H1 (cell line): Measurements from ENCODE around the gene COCH. TPM values are rescaled to one million over a fixed set of nuclear protein-coding genes. Genes with fewer than 3 reads are reported as not detected.

Source experiments
- CTCF ChIA-PET: fragments of 300-600 bp; sonication (Branson Sonifier 250); formaldehyde crosslinking; loops from one replicate; lab custom pipeline; 2021; ENCODE audit not compliant: partially characterized antibody; lab: Charles Lee
- POLR2A ChIA-PET: fragments of 300-600 bp; sonication (Branson Sonifier 250); formaldehyde crosslinking; loops from one replicate; lab custom pipeline; 2021; ENCODE audit warnings: inconsistent platforms; ENCODE audit not compliant: partially characterized antibody; lab: Charles Lee
- DNase-seq, 2 experiments: peaks; one replicate each; pipeline versions ENCODE4 v3.0.0 to v3.0.0-alpha.2; 2010 to 2022; ENCODE audit warnings: low spot score in 2 of 2, low read depth in 1 of 2, mixed read lengths in 1 of 2
- FAIRE-seq: peaks from 2 replicates; lab custom pipeline; 2011; peaks lifted over from hg19 to GRCh38; lab: Jason Lieb, UNC
- H2AFZ ChIP-seq: 2 replicates; pipeline ENCODE4 v1.8.1; 2012; ENCODE audit warnings: low read length, inconsistent platforms
- H2AK5ac ChIP-seq: 2 replicates; pipeline ENCODE4 v1.6.1; 2013; ENCODE audit warnings: low read depth, low read length
- H2BK120ac ChIP-seq: replicated peaks from 2 replicates; pipeline ENCODE3; 2013; ENCODE audit warnings: low read depth, low read length, inconsistent platforms
- H2BK12ac ChIP-seq: 2 replicates; pipeline ENCODE4 v1.6.1; 2013; ENCODE audit warnings: low read depth, low read length
- H2BK15ac ChIP-seq: 2 replicates; pipeline ENCODE4 v1.6.1; 2013; ENCODE audit warnings: low read length
- H2BK20ac ChIP-seq: 2 replicates; pipeline ENCODE4 v1.6.1; 2013; ENCODE audit warnings: low read length
- H2BK5ac ChIP-seq: 2 replicates; pipeline ENCODE4 v1.6.1; 2013; ENCODE audit warnings: low read depth, low read length
- H3K14ac ChIP-seq: 2 replicates; pipeline ENCODE4 v1.6.1; 2013; ENCODE audit warnings: inconsistent platforms; ENCODE audit not compliant: insufficient read length
- H3K18ac ChIP-seq: 2 replicates; pipeline ENCODE4 v1.6.1; 2013; ENCODE audit warnings: low read length; ENCODE audit errors: extremely low read depth
- H3K23ac ChIP-seq: 2 replicates; pipeline ENCODE4 v1.6.1; 2013; ENCODE audit warnings: inconsistent platforms; ENCODE audit not compliant: insufficient read length
- H3K23me2 ChIP-seq: 2 replicates; pipeline ENCODE4 v1.6.1; 2013; ENCODE audit warnings: low read depth, low read length
- H3K27ac ChIP-seq: 2 replicates; pipeline ENCODE4 v1.6.1; 2011; ENCODE audit warnings: low read depth, low read length, inconsistent platforms
- H3K27me3 ChIP-seq, 4 experiments: replicated peaks in 1 of 4; 1 replicate in 1 of 4; 2 replicates in 3 of 4; pipeline versions ENCODE4 v1.6.1 to v1.8.1; 2011 to 2013; ENCODE audit warnings: low read length in 3 of 4, mild to moderate bottlenecking in 3 of 4, inconsistent platforms in 2 of 4, mixed read lengths in 2 of 4, moderate library complexity in 1 of 4; ENCODE audit not compliant: control insufficient read depth in 3 of 4, insufficient read depth in 3 of 4; ENCODE audit errors: extremely low read depth in 1 of 4
- H3K36me3 ChIP-seq, 4 experiments: 2 replicates each; pipeline versions ENCODE4 v1.6.1 to v1.8.1; 2011 to 2013; ENCODE audit warnings: mild to moderate bottlenecking in 4 of 4, low read length in 3 of 4, moderate library complexity in 2 of 4, control low read depth in 1 of 4, inconsistent platforms in 1 of 4; ENCODE audit not compliant: insufficient read depth in 4 of 4, control insufficient read depth in 2 of 4
- H3K4ac ChIP-seq: replicated peaks from 2 replicates; pipeline ENCODE3; 2013; ENCODE audit warnings: low read length, low read depth, mixed read lengths, inconsistent platforms; ENCODE audit not compliant: insufficient read length
- H3K4me1 ChIP-seq, 4 experiments: replicated peaks in 1 of 4; 1 replicate in 1 of 4; 2 replicates in 3 of 4; pipeline versions ENCODE4 v1.6.1 to v1.8.1; 2011 to 2013; ENCODE audit warnings: low read length in 3 of 4, inconsistent platforms in 2 of 4, mixed read lengths in 1 of 4; ENCODE audit not compliant: insufficient read depth in 4 of 4, control insufficient read depth in 3 of 4
- H3K4me2 ChIP-seq, 2 experiments: 2 replicates each; pipeline versions ENCODE4 v1.6.1 to v1.8.1; 2011 to 2013; ENCODE audit warnings: low read depth in 2 of 2, low read length in 2 of 2, control low read depth in 1 of 2, inconsistent platforms in 1 of 2, mild to moderate bottlenecking in 1 of 2; ENCODE audit not compliant: insufficient read depth in 1 of 2
- H3K4me3 ChIP-seq, 4 experiments: fragments of 200-600, 300-600 bp in 1 of 4; sonication (generic), shearing (Covaris generic), sonication (Bioruptor Twin) in 1 of 4; 2 replicates each; pipeline versions ENCODE4 v1.5.1 to v1.8.1; 2011 to 2016; ENCODE audit warnings: low read length in 4 of 4, low read depth in 3 of 4, control low read depth in 2 of 4, inconsistent platforms in 2 of 4, mild to moderate bottlenecking in 2 of 4, mixed read lengths in 1 of 4, moderate library complexity in 1 of 4; ENCODE audit not compliant: insufficient read depth in 2 of 4; ENCODE audit errors: extremely low read depth in 1 of 4
- H3K56ac ChIP-seq: replicated peaks from 2 replicates; pipeline ENCODE3; 2013; ENCODE audit warnings: low read depth, mild to moderate bottlenecking, mixed read lengths, low read length, inconsistent platforms; ENCODE audit not compliant: insufficient read length
- H3K79me1 ChIP-seq: 2 replicates; pipeline ENCODE4 v1.6.1; 2013; ENCODE audit warnings: low read depth, low read length, control low read depth
- H3K79me2 ChIP-seq, 2 experiments: 2 replicates each; pipeline versions ENCODE4 v1.6.1 to v1.8.1; 2012 to 2013; ENCODE audit warnings: low read length in 2 of 2, mild to moderate bottlenecking in 2 of 2, inconsistent platforms in 1 of 2; ENCODE audit not compliant: insufficient read depth in 2 of 2, control insufficient read depth in 1 of 2
- H3K9ac ChIP-seq, 4 experiments: replicated peaks in 1 of 4; 1 replicate in 1 of 4; 2 replicates in 3 of 4; pipeline versions ENCODE4 v1.6.1 to v1.8.1; 2011 to 2013; ENCODE audit warnings: low read depth in 3 of 4, low read length in 3 of 4, control low read depth in 2 of 4, mild to moderate bottlenecking in 2 of 4, moderate library complexity in 2 of 4, inconsistent platforms in 1 of 4; ENCODE audit errors: extremely low read depth in 1 of 4
- H3K9me3 ChIP-seq, 2 experiments: 2 replicates each; pipeline versions ENCODE4 v1.6.1 to v1.8.1; 2012 to 2013; ENCODE audit warnings: mild to moderate bottlenecking in 2 of 2, moderate library complexity in 2 of 2, control low read depth in 1 of 2, inconsistent platforms in 1 of 2, low read depth in 1 of 2, low read length in 1 of 2, mixed read lengths in 1 of 2; ENCODE audit not compliant: insufficient read depth in 2 of 2
- H4K20me1 ChIP-seq, 2 experiments: replicated peaks in 1 of 2; 2 replicates each; pipeline versions ENCODE3 to v1.8.1; 2011 to 2013; ENCODE audit warnings: inconsistent platforms in 2 of 2, low read length in 2 of 2, mild to moderate bottlenecking in 1 of 2; ENCODE audit not compliant: insufficient read depth in 2 of 2, control insufficient read depth in 1 of 2
- H4K5ac ChIP-seq: 2 replicates; pipeline ENCODE4 v1.6.1; 2013; ENCODE audit warnings: low read length, low read depth, mixed read lengths, inconsistent platforms; ENCODE audit not compliant: insufficient read length
- H4K8ac ChIP-seq: 2 replicates; pipeline ENCODE4 v1.8.0; 2013; ENCODE audit warnings: mild to moderate bottlenecking, moderate library complexity, low read length, inconsistent platforms; ENCODE audit not compliant: insufficient read depth; ENCODE audit errors: extremely low read depth
- H4K91ac ChIP-seq: replicated peaks from 2 replicates; pipeline ENCODE3; 2013; ENCODE audit warnings: low read length, mixed read lengths, inconsistent platforms; ENCODE audit not compliant: insufficient read length
- ASH2L ChIP-seq: fragments of 200-600, 300-600 bp; sonication (generic); IDR thresholded peaks from one replicate; pipeline ENCODE4 v1.7.1; 2017; ENCODE audit warnings: low read length
- CBX5 ChIP-seq: fragments of 300-800, 300-1000 bp; sonication (generic); IDR thresholded peaks from 2 replicates; pipeline ENCODE4 v1.7.1; 2016; ENCODE audit warnings: antibody characterized with exemption, low read length, low read depth
- CEBPB ChIP-seq: IDR thresholded peaks from 2 replicates; pipeline ENCODE4 v1.6.1; 2012; ENCODE audit warnings: low read depth, low read length
- CREB1 ChIP-seq: IDR thresholded peaks from 2 replicates; pipeline ENCODE4 v1.6.1; 2012; ENCODE audit warnings: inconsistent platforms
- EGR1 ChIP-seq: IDR thresholded peaks from 2 replicates; pipeline ENCODE4 v1.6.1; 2011; ENCODE audit warnings: low read depth, low read length, borderline replicate concordance
- FOSL1 ChIP-seq: IDR thresholded peaks from 2 replicates; pipeline ENCODE4 v1.6.1; 2011; ENCODE audit warnings: mild to moderate bottlenecking, low read depth, low read length, moderate library complexity; ENCODE audit not compliant: insufficient read depth
- HDAC2 ChIP-seq, 2 experiments: fragments of 300-600 bp in 1 of 2; sonication (generic) in 1 of 2; IDR thresholded peaks; 2 replicates each; pipeline ENCODE4 v1.6.1; 2011 to 2012; ENCODE audit warnings: low read depth in 2 of 2, low read length in 2 of 2, mild to moderate bottlenecking in 2 of 2, moderate library complexity in 2 of 2, borderline replicate concordance in 1 of 2, inconsistent platforms in 1 of 2
- KDM1A ChIP-seq: fragments of 200-600, 300-600 bp; sonication (generic); IDR thresholded peaks from 2 replicates; pipeline ENCODE4 v1.7.1; 2016; ENCODE audit warnings: mild to moderate bottlenecking, low read length, borderline replicate concordance
- KDM4A ChIP-seq: IDR thresholded peaks from one replicate; pipeline ENCODE4 v1.7.1; 2012; ENCODE audit warnings: low read depth, mild to moderate bottlenecking, moderate library complexity, low read length, inconsistent platforms; ENCODE audit not compliant: severe bottlenecking
- NANOG ChIP-seq: IDR thresholded peaks from 2 replicates; pipeline ENCODE4 v1.6.1; 2011; ENCODE audit warnings: low read length, low read depth, mild to moderate bottlenecking, inconsistent platforms; ENCODE audit not compliant: insufficient read depth, poor library complexity, severe bottlenecking
- POLR2A ChIP-seq, 2 experiments: IDR thresholded peaks; 1 replicate in 1 of 2; 2 replicates in 1 of 2; pipeline ENCODE4 v1.6.1; 2011; ENCODE audit warnings: low read depth in 2 of 2, low read length in 2 of 2, mild to moderate bottlenecking in 2 of 2; ENCODE audit errors: control extremely low read depth in 1 of 2
- POLR2AphosphoS5 ChIP-seq: IDR thresholded peaks from 2 replicates; pipeline ENCODE4 v1.6.1; 2011; ENCODE audit warnings: low read depth, low read length
- RBBP5 ChIP-seq: IDR thresholded peaks from 2 replicates; pipeline ENCODE4 v1.7.1; 2012; ENCODE audit warnings: low read depth, mild to moderate bottlenecking, inconsistent platforms, low read length, moderate library complexity, borderline replicate concordance
- RFX5 ChIP-seq: IDR thresholded peaks from 2 replicates; pipeline ENCODE4 v1.6.1; 2011; ENCODE audit warnings: low read depth, low read length, improper control_type of control experiment, borderline replicate concordance
- polyA plus RNA-seq, 7 experiments: library from polyadenylated mRNA; depleted of rRNA in 3 of 7; stranded (reverse) in 5 of 7; unstranded in 2 of 7; fragments of >200 nt in 5 of 7; fragments of 200-250 nt in 2 of 7; gene quantifications; 1 replicate in 5 of 7; 2 replicates in 1 of 7; 4 replicates in 1 of 7; pipeline versions ENCODE4 v1.2.1 to v1.2.3, GENCODE V29; 2011 to 2013; ENCODE audit warnings: missing spikeins in 2 of 7, mixed read lengths in 2 of 7
- total RNA-seq: library from RNA; stranded (reverse); fragmentation: NEBNext Ultra II Directional; extraction: Animal tissue kit (Norgen Biotek cat#: 25700); gene quantifications from 2 replicates; pipeline ENCODE4 v1.2.1, GENCODE V29; 2021
- TF ChIP-seq, protein P1 (sequence below): IDR thresholded peaks from 2 replicates; pipeline ENCODE4 v1.6.1; 2011; ENCODE audit warnings: low read length, improper control_type of control experiment

COCH gene
- total and polyA plus RNA-seq, 2 of the 8 experiments (the other 6 are each of a cell fraction or from before 2014, with no cell fraction given), result 12.9 to 30.8 TPM

DNA sequence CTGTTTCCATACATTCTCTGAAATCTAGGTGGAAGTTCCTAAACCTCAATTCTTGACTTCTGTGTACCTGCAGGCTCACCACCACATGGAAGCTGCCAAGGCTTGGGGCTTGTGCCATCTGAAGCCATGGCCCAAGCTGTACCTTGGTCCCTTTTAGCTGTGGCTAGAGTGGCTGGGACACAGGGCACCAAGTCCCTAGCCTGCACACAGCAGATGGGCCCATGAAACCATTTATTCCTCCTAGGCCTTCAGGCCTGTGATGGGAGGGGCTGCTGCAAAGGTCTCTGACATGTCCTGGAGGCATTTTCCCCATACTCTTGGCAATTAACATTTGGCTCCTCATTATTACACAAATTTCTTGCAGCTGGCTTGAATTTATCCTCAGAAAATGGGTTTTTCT lies 40.0 kb upstream of the COCH start:
- CTCF ChIA-PET, result no interaction called here
- TF ChIP-seq FOSL1 (no peak), ASH2L (no peak), RBBP5 (no peak), NANOG (no peak), KDM4A (no peak), HDAC2 (IDR thresholded peaks at IDR 0.05; ENCODE audit: borderline replicate concordance in 1 of 2, low read depth in 2 of 2, low read length in 2 of 2) (no peak), CREB1 (no peak), POLR2A (IDR thresholded peaks at IDR 0.05; ENCODE audit: control extremely low read depth in 1 of 2, low read depth in 2 of 2, low read length in 2 of 2) (no peak), KDM1A (no peak), EGR1 (no peak), CEBPB (no peak), CBX5 (no peak), POLR2AphosphoS5 (no peak), RFX5 (no peak)
- TF ChIP-seq, protein P1, sequence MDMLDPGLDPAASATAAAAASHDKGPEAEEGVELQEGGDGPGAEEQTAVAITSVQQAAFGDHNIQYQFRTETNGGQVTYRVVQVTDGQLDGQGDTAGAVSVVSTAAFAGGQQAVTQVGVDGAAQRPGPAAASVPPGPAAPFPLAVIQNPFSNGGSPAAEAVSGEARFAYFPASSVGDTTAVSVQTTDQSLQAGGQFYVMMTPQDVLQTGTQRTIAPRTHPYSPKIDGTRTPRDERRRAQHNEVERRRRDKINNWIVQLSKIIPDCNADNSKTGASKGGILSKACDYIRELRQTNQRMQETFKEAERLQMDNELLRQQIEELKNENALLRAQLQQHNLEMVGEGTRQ, result no peak

More for the DNA sequence above, 40.0 kb upstream of the COCH start:
- DNase-seq, result no peak
- Histone ChIP-seq H2BK5ac (no peak overlapping the region), H3K27ac (no peak overlapping the region), H3K4ac (no peak overlapping the region), H2BK15ac (no peak overlapping the region), H2BK20ac (no peak overlapping the region), H2AFZ (no peak overlapping the region), H3K14ac (no peak overlapping the region), H3K18ac (no peak overlapping the region), H3K4me2 (no peak overlapping the region), H3K23me2 (no peaks in the 10 kb centered on the region), H2AK5ac (no peak overlapping the region), H2BK12ac (no peak overlapping the region), H3K79me2 (no peaks in the 10 kb centered on the region), H3K9me3 (peaks cover 5 to 11% of the 10 kb centered on the region in 2 experiments; a peak in 2 of 4 replicates), H3K56ac (no peak overlapping the region), H3K9ac (no peak overlapping the region), H3K36me3 (no peaks in the 10 kb centered on the region), H4K91ac (no peak overlapping the region), H3K79me1 (no peaks in the 10 kb centered on the region), H3K27me3 (no peaks in the 10 kb centered on the region), H3K4me3 (no peak overlapping the region), H3K4me1 (no peaks in the 10 kb centered on the region), H4K5ac (no peak overlapping the region), H4K8ac (no peak overlapping the region), H4K20me1 (no peaks in the 10 kb centered on the region), H2BK120ac (no peak overlapping the region), H3K23ac (no peak overlapping the region)
- no peak for FAIRE-seq
- POLR2A ChIA-PET, result no interaction called here
